Medulla oblongata (tissue), 1 donor: ENCODE results near the gene FOXR2.

Experiments
- DNase-seq: peaks from one replicate; pipeline ENCODE4 v3.0.0-alpha.2; 2015; ENCODE audit errors: extremely low spot score

Gene FOXR2

GRCh38 chrX:55623100-55623499, at the start of gene FOXR2:
Gene FOXR2, plus strand, starts transcription at chrX:55623400. Its CDS starts 312 bp downstream, at chrX:55623712.
- DNase-seq, result no peak

GRCh38 chrX:55579115-55579514, 44.1 kb upstream of the FOXR2 start:
- DNase-seq, result no peak

- no peak for DNase-seq
Observed at GRCh38 chrX:55582447-55582846, 40.8 kb upstream of the FOXR2 start.

- no peak for DNase-seq
Observed at GRCh38 chrX:55593296-55593695, 29.9 kb upstream of the FOXR2 start.

- no peak for DNase-seq
Observed at GRCh38 chrX:55593756-55594257, 29.4 kb upstream of the FOXR2 start.

- DNase-seq, result no peak
Observed at GRCh38 chrX:55598333-55598732, 24.9 kb upstream of the FOXR2 start.

- DNase-seq, result no peak
Observed at GRCh38 chrX:55619547-55619946, 3.7 kb upstream of the FOXR2 start.

- no peak for DNase-seq
Observed at GRCh38 chrX:55624403-55624802, 1.2 kb downstream of the FOXR2 start.

GRCh38 chrX:55636109-55636508, 12.9 kb downstream of the FOXR2 start:
- DNase-seq, result no peak

- DNase-seq, result no peak
Observed at GRCh38 chrX:55638933-55639332, 15.7 kb downstream of the FOXR2 start.

GRCh38 chrX:55640854-55641253, 17.7 kb downstream of the FOXR2 start:
- no peak for DNase-seq

- no peak for DNase-seq
Observed at GRCh38 chrX:55648434-55648833, 25.2 kb downstream of the FOXR2 start.

- DNase-seq, result no peak
Observed at GRCh38 chrX:55659931-55660330, 36.7 kb downstream of the FOXR2 start.

- no peak for DNase-seq
Observed at GRCh38 chrX:55663584-55663983, 40.4 kb downstream of the FOXR2 start.

GRCh38 chrX:55668084-55668483, 44.9 kb downstream of the FOXR2 start:
- no peak for DNase-seq
